Psoas muscle (tissue), 8 donors: ENCODE measurements around the gene ADH1C. TPM values are rescaled to one million over a fixed set of nuclear protein-coding genes. Genes with fewer than 3 reads are reported as not detected.

ENCODE experiments used
- ATAC-seq, 4 donors: fragments of 200-7000 bp; cut with Tn5 transposase; one replicate each; pipeline ENCODE4 v1.9.1; 2020; ENCODE audit warnings: moderate library complexity in 3 of 4, mild to moderate bottlenecking in 2 of 4
- DNase-seq, 2 donors: peaks; one replicate each; pipeline ENCODE4 v3.0.0-alpha.2; 2020
- H3K27ac ChIP-seq: fragments of 200-600 bp; one replicate; pipeline ENCODE4 v1.8.0; 2022
- H3K27me3 ChIP-seq, 3 donors: fragments of 200-600 bp in 1 of 3; one replicate each; pipeline versions ENCODE4 v1.6.1 to v1.8.0; 2013 to 2022; ENCODE audit warnings: low read length in 2 of 3, mild to moderate bottlenecking in 2 of 3, moderate library complexity in 1 of 3; ENCODE audit not compliant: insufficient read depth in 3 of 3
- H3K36me3 ChIP-seq, 2 donors: fragments of 200-600 bp in 1 of 2; one replicate each; pipeline versions ENCODE4 v1.6.1 to v1.8.0; 2013 to 2022; ENCODE audit warnings: low read depth in 1 of 2, mild to moderate bottlenecking in 1 of 2, moderate library complexity in 1 of 2; ENCODE audit not compliant: insufficient read depth in 1 of 2
- H3K4me1 ChIP-seq: fragments of 200-600 bp; one replicate; pipeline ENCODE4 v1.8.0; 2022
- H3K4me3 ChIP-seq: fragments of 200-600 bp; one replicate; pipeline ENCODE4 v1.8.0; 2022; ENCODE audit warnings: mild to moderate bottlenecking
- H3K9me3 ChIP-seq: fragments of 200-600 bp; one replicate; pipeline ENCODE4 v1.8.0; 2022
- WGBS, 3 donors: extraction: QIAGEN DNeasy Blood & Tissue Kit; methylation state at CpG; one replicate each; pipeline versions ENCODE4 v1.1.6 to v1.1.7; 2013; 5-methylcytosine and 5-hydroxymethylcytosine counted together
- intact Hi-C, 2 donors: fragments of 100-400 bp; cut with DNase I; formaldehyde crosslinking; loops; one replicate each; pipeline versions ENCODE4 v1.11.0 to v1.14.2; 2022
- polyA plus RNA-seq, 3 donors: library from polyadenylated mRNA; stranded (reverse); fragments of 200-250 nt; gene quantifications; one replicate each; pipeline ENCODE4 v1.2.3, GENCODE V29; 2013
- total RNA-seq, 4 donors: library from RNA; stranded (reverse); fragmentation: NEBNext Ultra II Directional in 2 of 4; extraction: Animal tissue kit (Norgen Biotek cat#: 25700) in 2 of 4; gene quantifications; one replicate each; pipeline versions ENCODE4 v1.2.1 to v1.2.4, GENCODE V29; 2021 to 2023
- TF ChIP-seq, protein P1 (sequence below): fragments of 200-600 bp; IDR thresholded peaks from one replicate; pipeline ENCODE4 v1.8.0; 2022; ENCODE audit warnings: antibody characterized with exemption
- donor health status: healthy with polysubstance abuse.
- donor health status: DM: no; HTN: no; CAD: no; lungs with moderate emphysema.
- donor health status: Bipolar disorder and iron deficiency.
- donor health status: healthy.
- donor health status: DM: yes; HTN: yes; CAD: no.
- donor health status: DM: no; HTN: no; CAD: no.
- donor health status: DM: no; HTN: no; CAD: no.
- donor health status: DM: yes; HTN: yes; CAD: no.

Gene ADH1C
- total and polyA plus RNA-seq, 7 donors: 1.8 to 10.6 (median 4.7) TPM

DNA sequence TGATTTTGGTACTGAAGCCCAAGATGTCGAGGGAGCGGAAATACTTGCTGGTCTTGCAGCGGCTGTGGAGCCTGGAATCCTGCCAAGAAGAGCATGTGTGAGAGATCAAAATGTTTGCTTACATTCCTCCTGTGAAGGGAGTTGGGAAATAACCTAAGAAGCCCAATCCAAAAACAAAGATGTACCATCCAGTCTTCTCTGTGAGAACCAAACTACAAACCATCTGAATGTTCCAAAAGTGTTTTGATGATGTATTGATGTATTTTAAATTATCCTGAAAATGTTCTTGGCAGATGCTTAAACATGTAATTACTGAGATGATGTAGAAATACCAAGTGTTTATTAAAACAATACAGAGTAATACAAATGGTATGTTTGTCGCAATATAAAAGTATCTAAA lies 51.6 kb downstream of the ADH1C start:
- Histone ChIP-seq H3K9me3 (no peaks in the 10 kb centered on the region), H3K27ac (no peak overlapping the region), H3K4me1 (peaks cover 8% of the 10 kb centered on the region), H3K4me3 (no peak overlapping the region), H3K36me3 (no peaks in the 10 kb centered on the region), H3K27me3 (no peaks in the 10 kb centered on the region)
- DNase-seq (peak; percentile 78 to 82), ATAC-seq (peak; percentile 54 to 75 (median 62))
- intact Hi-C loops: no loop called here
- TF ChIP-seq, protein P1, sequence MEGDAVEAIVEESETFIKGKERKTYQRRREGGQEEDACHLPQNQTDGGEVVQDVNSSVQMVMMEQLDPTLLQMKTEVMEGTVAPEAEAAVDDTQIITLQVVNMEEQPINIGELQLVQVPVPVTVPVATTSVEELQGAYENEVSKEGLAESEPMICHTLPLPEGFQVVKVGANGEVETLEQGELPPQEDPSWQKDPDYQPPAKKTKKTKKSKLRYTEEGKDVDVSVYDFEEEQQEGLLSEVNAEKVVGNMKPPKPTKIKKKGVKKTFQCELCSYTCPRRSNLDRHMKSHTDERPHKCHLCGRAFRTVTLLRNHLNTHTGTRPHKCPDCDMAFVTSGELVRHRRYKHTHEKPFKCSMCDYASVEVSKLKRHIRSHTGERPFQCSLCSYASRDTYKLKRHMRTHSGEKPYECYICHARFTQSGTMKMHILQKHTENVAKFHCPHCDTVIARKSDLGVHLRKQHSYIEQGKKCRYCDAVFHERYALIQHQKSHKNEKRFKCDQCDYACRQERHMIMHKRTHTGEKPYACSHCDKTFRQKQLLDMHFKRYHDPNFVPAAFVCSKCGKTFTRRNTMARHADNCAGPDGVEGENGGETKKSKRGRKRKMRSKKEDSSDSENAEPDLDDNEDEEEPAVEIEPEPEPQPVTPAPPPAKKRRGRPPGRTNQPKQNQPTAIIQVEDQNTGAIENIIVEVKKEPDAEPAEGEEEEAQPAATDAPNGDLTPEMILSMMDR: no peak
- WGBS, 3 donors: 15 to 16% (median 15%) methylated on average over 4 of the region's 4 CpGs

DNA sequence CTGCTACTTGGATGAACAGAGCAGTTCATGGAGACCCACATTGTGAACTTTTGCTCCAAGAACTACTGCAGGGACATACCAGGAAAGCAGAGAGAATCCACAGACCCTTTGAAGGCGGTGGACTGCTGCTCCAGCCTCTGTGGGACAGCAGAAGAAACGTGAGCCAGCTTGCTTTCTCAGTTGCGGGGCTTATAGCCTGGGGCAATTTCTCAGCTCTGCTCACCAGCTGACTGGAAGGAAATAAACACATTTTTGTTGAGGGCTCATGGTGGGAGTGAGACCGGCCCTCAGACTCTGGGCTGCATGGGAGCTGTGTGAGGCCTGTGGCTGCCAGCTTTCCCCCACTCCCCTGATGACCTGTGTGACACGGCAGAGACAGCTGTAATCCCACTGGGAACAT lies 59.2 kb downstream of the ADH1C start:
- H3K36me3 ChIP-seq: no peaks in the 10 kb centered on the region
- ATAC-seq (no peak), DNase-seq (no peak)
- no peak overlapping the region for H3K4me3 ChIP-seq
- WGBS, 3 donors: 79 to 82% (median 82%) methylated on average over 5 of the region's 5 CpGs
- H3K27ac ChIP-seq: no peak overlapping the region
- H3K27me3 ChIP-seq: no peaks in the 10 kb centered on the region
- intact Hi-C loops: no loop called here
- H3K4me1 ChIP-seq: no peaks in the 10 kb centered on the region
- TF ChIP-seq, protein P1: no peak
- H3K9me3 ChIP-seq: no peaks in the 10 kb centered on the region

DNA sequence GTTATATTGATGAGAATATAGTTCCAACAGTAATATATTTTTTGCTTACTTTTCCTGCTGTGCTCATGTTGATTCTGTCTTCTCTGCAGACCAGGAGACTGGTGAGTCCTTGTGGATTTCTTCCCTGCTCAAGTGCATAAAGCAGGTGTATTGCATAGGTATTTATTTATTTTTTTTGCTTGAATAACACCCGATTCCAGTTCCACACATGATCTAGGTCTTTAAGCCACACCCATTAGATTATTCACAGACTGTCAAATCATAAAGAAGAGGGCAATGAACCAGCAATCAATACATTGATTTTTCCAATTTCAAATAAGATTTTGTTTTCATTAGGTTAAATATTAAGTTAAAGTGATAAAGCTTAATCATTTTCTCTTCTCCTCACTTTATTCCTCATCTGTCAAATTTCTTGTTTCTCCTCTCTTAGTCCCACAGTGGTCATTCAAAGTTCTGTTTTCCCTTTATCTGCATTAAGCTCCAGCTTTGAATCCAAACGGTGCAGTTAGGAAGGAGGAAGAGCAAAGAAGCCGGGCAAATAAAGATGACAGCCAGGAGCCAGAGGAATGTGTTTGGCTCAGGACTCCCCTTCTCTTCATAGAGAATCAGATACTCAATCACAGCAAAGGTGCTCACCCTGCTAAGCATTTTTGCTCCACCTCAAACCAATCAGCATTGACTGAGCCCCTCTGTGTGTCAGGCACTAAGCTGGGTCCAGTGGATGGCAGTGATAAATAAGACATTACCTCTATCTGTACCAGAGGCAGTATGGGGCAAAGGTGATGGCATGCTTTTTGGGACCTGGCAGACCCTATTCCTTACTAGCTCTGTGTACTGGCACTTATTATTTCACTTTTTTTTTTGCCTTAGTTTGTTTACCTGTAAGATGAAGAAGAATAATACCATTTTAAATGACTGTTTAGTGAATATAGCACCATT lies 61.4 kb downstream of the ADH1C start, which contains the start of gene ADH1A:
ADH1A (minus strand) TSS at position 138 of the 939 bp plus-strand sequence; CDS start at position 67, 71 bp downstream.
- no peaks in the 10 kb centered on the region for H3K27me3 ChIP-seq
- intact Hi-C loops: no loop called here
- TF ChIP-seq, protein P1: no peak
- H3K4me1 ChIP-seq: no peaks in the 10 kb centered on the region
- 59 to 66% (median 63%) methylated on average over 3 of the region's 3 CpGs for WGBS, 3 donors
- no peaks in the 10 kb centered on the region for H3K36me3 ChIP-seq
- DNase-seq (no peak), ATAC-seq (no peak)
- H3K9me3 ChIP-seq: no peaks in the 10 kb centered on the region
- H3K27ac ChIP-seq: no peak within 1 kb of the TSS
- H3K4me3 ChIP-seq: no peak within 1 kb of the TSS

Other genes with a start within 250 kb of the ADH1C start
- gene ADH4, start 208.4 kb downstream of the ADH1C start, total RNA-seq: under 1 TPM in 2 of 4 donors, not detected in 2; 0.28 to 0.46 TPM
- gene ADH4, start 208.4 kb downstream of the ADH1C start, polyA plus RNA-seq: under 1 TPM; 0.04 to 0.16 (median 0.10) TPM
- not detected for gene ADH6, start 133.5 kb downstream of the ADH1C start, total RNA-seq
- under 1 TPM in 1 of 3 donors, not detected in 2; 0.03 TPM for gene ADH6, start 133.5 kb downstream of the ADH1C start, polyA plus RNA-seq
- under 1 TPM; 0.30 to 0.65 (median 0.43) TPM for gene ADH1A, start 61.8 kb downstream of the ADH1C start, total RNA-seq
- not detected for gene ADH1A, start 61.8 kb downstream of the ADH1C start, polyA plus RNA-seq
- gene ADH1B, start 31.3 kb downstream of the ADH1C start, total RNA-seq: 100 to 1,000 TPM in 1 of 4 donors, 10 to 100 TPM in 3; 60.2 to 111 (median 85.1) TPM
- gene ADH1B, start 31.3 kb downstream of the ADH1C start, polyA plus RNA-seq: 10 to 100 TPM; 54.1 to 73.0 (median 57.5) TPM
- not detected for gene ADH7, start 82.6 kb upstream of the ADH1C start, total RNA-seq
- not detected for gene ADH7, start 82.6 kb upstream of the ADH1C start, polyA plus RNA-seq
- gene C4orf17, start 158.3 kb upstream of the ADH1C start, total RNA-seq: not detected
- gene C4orf17, start 158.3 kb upstream of the ADH1C start, polyA plus RNA-seq: not detected
- 1 to 10 TPM; 2.9 to 4.6 (median 4.3) TPM for gene TRMT10A, start 211.3 kb upstream of the ADH1C start, total RNA-seq
- gene TRMT10A, start 211.3 kb upstream of the ADH1C start, polyA plus RNA-seq: 1 to 10 TPM; 2.1 to 7.2 (median 5.9) TPM
- gene MTTP, start 222.1 kb upstream of the ADH1C start, total RNA-seq: under 1 TPM; 0.07 to 0.99 (median 0.39) TPM
- under 1 TPM; 0.04 to 0.44 (median 0.28) TPM for gene MTTP, start 222.1 kb upstream of the ADH1C start, polyA plus RNA-seq